HEK293 (cell line): ENCODE data around the gene SETD9.

Source experiments
- GLIS1 ChIP-seq: fragments of 450-650 bp; formaldehyde crosslinking; IDR thresholded peaks from 2 replicates; pipeline ENCODE4 v1.5.1; 2016; ENCODE audit warnings: missing biosample characterization, missing genetic modification characterization
- KLF10 ChIP-seq: fragments of 450-650 bp; IDR thresholded peaks from 2 replicates; pipeline ENCODE4 v1.5.1; 2018; ENCODE audit warnings: missing biosample characterization, mild to moderate bottlenecking, missing genetic modification characterization
- OSR2 ChIP-seq: fragments of 450-650 bp; formaldehyde crosslinking; IDR thresholded peaks from 2 replicates; pipeline ENCODE4 v1.5.1; 2016; ENCODE audit warnings: missing biosample characterization, missing genetic modification characterization
- SP3 ChIP-seq: fragments of 450-650 bp; formaldehyde crosslinking; IDR thresholded peaks from 2 replicates; pipeline ENCODE4 v1.5.1; 2016; ENCODE audit warnings: missing biosample characterization, missing genetic modification characterization
- SP7 ChIP-seq: fragments of 450-650 bp; formaldehyde crosslinking; IDR thresholded peaks from 2 replicates; pipeline ENCODE4 v1.5.1; 2016; ENCODE audit warnings: missing biosample characterization, missing genetic modification characterization
- ZBTB26 ChIP-seq: fragments of 450-650 bp; formaldehyde crosslinking; optimal IDR thresholded peaks from 2 replicates; pipeline ENCODE3; 2016; ENCODE audit warnings: missing biosample characterization, mild to moderate bottlenecking, missing genetic modification characterization
- ZBTB44 ChIP-seq: fragments of 450-650 bp; IDR thresholded peaks from 2 replicates; pipeline ENCODE4 v1.5.1; 2018; ENCODE audit warnings: missing biosample characterization, mild to moderate bottlenecking, missing genetic modification characterization
- ZFP37 ChIP-seq: fragments of 450-650 bp; formaldehyde crosslinking; IDR thresholded peaks from 2 replicates; pipeline ENCODE4 v1.5.1; 2016; ENCODE audit warnings: missing biosample characterization, missing genetic modification characterization
- ZNF248 ChIP-seq: fragments of 450-650 bp; formaldehyde crosslinking; IDR thresholded peaks from 2 replicates; pipeline ENCODE4 v1.5.1; 2017; ENCODE audit warnings: missing biosample characterization, missing genetic modification characterization
- ZNF280C ChIP-seq: fragments of 450-650 bp; formaldehyde crosslinking; IDR thresholded peaks from 2 replicates; pipeline ENCODE4 v1.5.1; 2016; ENCODE audit warnings: missing biosample characterization, missing genetic modification characterization
- ZNF324 ChIP-seq: fragments of 450-650 bp; formaldehyde crosslinking; IDR thresholded peaks from 2 replicates; pipeline ENCODE4 v1.5.1; 2016; ENCODE audit warnings: missing biosample characterization, missing genetic modification characterization
- ZNF354C ChIP-seq: fragments of 450-650 bp; formaldehyde crosslinking; IDR thresholded peaks from 2 replicates; pipeline ENCODE4 v1.5.1; 2016; ENCODE audit warnings: missing biosample characterization, missing genetic modification characterization, low read depth, borderline replicate concordance
- ZNF394 ChIP-seq: fragments of 450-650 bp; formaldehyde crosslinking; IDR thresholded peaks from 2 replicates; pipeline ENCODE4 v1.5.1; 2016; ENCODE audit warnings: missing biosample characterization, missing genetic modification characterization, mild to moderate bottlenecking, moderate library complexity, borderline replicate concordance
- ZNF433 ChIP-seq: fragments of 450-650 bp; formaldehyde crosslinking; IDR thresholded peaks from 2 replicates; pipeline ENCODE4 v1.5.1; 2016; ENCODE audit warnings: missing biosample characterization, missing genetic modification characterization, low read depth
- ZNF518A ChIP-seq: fragments of 450-650 bp; formaldehyde crosslinking; conservative IDR thresholded peaks from 2 replicates; pipeline ENCODE4 v1.5.1; 2016; ENCODE audit warnings: low read depth, missing biosample characterization, missing genetic modification characterization
- ZNF555 ChIP-seq: fragments of 450-650 bp; formaldehyde crosslinking; conservative IDR thresholded peaks from 2 replicates; pipeline ENCODE4 v1.5.1; 2017; ENCODE audit warnings: missing biosample characterization, mild to moderate bottlenecking, missing genetic modification characterization, inconsistent platforms
- ZNF580 ChIP-seq: fragments of 450-650 bp; formaldehyde crosslinking; IDR thresholded peaks from 2 replicates; pipeline ENCODE4 v1.5.1; 2016; ENCODE audit warnings: missing biosample characterization, missing genetic modification characterization
- ZNF610 ChIP-seq: fragments of 450-650 bp; formaldehyde crosslinking; IDR thresholded peaks from 2 replicates; pipeline ENCODE4 v1.5.1; 2016; ENCODE audit warnings: missing biosample characterization, missing genetic modification characterization, borderline replicate concordance
- ZNF639 ChIP-seq: fragments of 450-650 bp; formaldehyde crosslinking; IDR thresholded peaks from 2 replicates; pipeline ENCODE4 v1.5.1; 2016; ENCODE audit warnings: missing biosample characterization, missing genetic modification characterization
- ZNF645 ChIP-seq: fragments of 450-650 bp; formaldehyde crosslinking; IDR thresholded peaks from 2 replicates; pipeline ENCODE4; 2016; ENCODE audit warnings: missing biosample characterization, missing genetic modification characterization
- ZNF704 ChIP-seq: fragments of 450-650 bp; formaldehyde crosslinking; IDR thresholded peaks from 2 replicates; pipeline ENCODE4 v1.5.1; 2016; ENCODE audit warnings: missing biosample characterization, missing genetic modification characterization
- ZNF792 ChIP-seq: fragments of 450-650 bp; formaldehyde crosslinking; IDR thresholded peaks from 2 replicates; pipeline ENCODE4 v1.5.1; 2016; ENCODE audit warnings: missing biosample characterization, missing genetic modification characterization
- ZSCAN30 ChIP-seq: fragments of 450-650 bp; IDR thresholded peaks from 2 replicates; pipeline ENCODE4 v1.5.1; 2018; ENCODE audit warnings: missing biosample characterization, mild to moderate bottlenecking, missing genetic modification characterization, moderate library complexity
- ZSCAN5A ChIP-seq: fragments of 450-650 bp; formaldehyde crosslinking; IDR thresholded peaks from 2 replicates; pipeline ENCODE4 v1.5.1; 2016; ENCODE audit warnings: missing biosample characterization, missing genetic modification characterization

Gene SETD9

GRCh38 chr5:56964173-56964572 lies 54.8 kb downstream of the SETD9 start (continued):
- no peak for TF ChIP-seq KLF10 (tag by site-specific recombination)
- TF ChIP-seq ZNF248 (tag by site-specific recombination): no peak
- TF ChIP-seq SP7 (tag by site-specific recombination): 0 out of 2 replicates have a peak, but pooled peaks have one; percentile 18
- peak; percentile 43 for TF ChIP-seq ZBTB44 (tag by site-specific recombination)
- TF ChIP-seq ZNF704 (tag by site-specific recombination): no peak
- no peak for TF ChIP-seq ZNF555
- no peak for TF ChIP-seq ZNF639 (tag by site-specific recombination)
- no peak for TF ChIP-seq ZNF645
- TF ChIP-seq ZBTB26 (tag by site-specific recombination): no peak
- no peak for TF ChIP-seq SP3 (tag by site-specific recombination)
- TF ChIP-seq ZNF580 (tag by site-specific recombination): no peak; the same call in 1 of the 2 replicates
- peak; percentile 69 for TF ChIP-seq OSR2 (tag by site-specific recombination)
- no peak for TF ChIP-seq GLIS1 (tag by site-specific recombination)
- TF ChIP-seq ZSCAN30: no peak
- TF ChIP-seq ZNF433 (tag by site-specific recombination): no peak
- TF ChIP-seq ZSCAN5A (tag by site-specific recombination): no peak
- TF ChIP-seq ZNF610 (tag by site-specific recombination): no peak
- no peak for TF ChIP-seq ZFP37 (tag by site-specific recombination)
- no peak; the same call in 1 of the 2 replicates for TF ChIP-seq ZNF518A (tag by site-specific recombination)
- no peak for TF ChIP-seq ZNF394 (tag by site-specific recombination)
- no peak for TF ChIP-seq ZNF792 (tag by site-specific recombination)
- TF ChIP-seq ZNF354C (tag by site-specific recombination): no peak
- no peak for TF ChIP-seq ZNF280C (tag by site-specific recombination)
- TF ChIP-seq ZNF324: 0 out of 2 replicates have a peak, but pooled peaks have one; percentile 23
